Immature natural killer cell (primary cell): Measurements from ENCODE around the gene TMCC1. TPM values are rescaled to one million over a fixed set of nuclear protein-coding genes. Genes with fewer than 3 reads are reported as not detected.
"Not testable (repeated sequence)": the region's sequence is repeated elsewhere in the genome, so short reads cannot be mapped to it uniquely, and the experiment has no call there.

Source experiments
- DNase-seq, 3 donors: peaks; one replicate each; pipeline ENCODE4 v3.0.0; 2022; ENCODE audit warnings: mixed read lengths in 1 of 3
- H3K27ac Mint-ChIP-seq, 6 donors: one replicate each; pipeline ENCODE4 v1.8.0; 2020; ENCODE audit warnings: mixed read lengths in 6 of 6, mild to moderate bottlenecking in 5 of 6, inconsistent platforms in 4 of 6, moderate library complexity in 3 of 6
- H3K27me3 Mint-ChIP-seq, 3 donors: one replicate each; pipeline ENCODE4 v1.8.0; 2020 to 2021; ENCODE audit warnings: low read depth in 3 of 3, mild to moderate bottlenecking in 3 of 3, mixed read lengths in 3 of 3, moderate library complexity in 3 of 3, inconsistent platforms in 1 of 3
- H3K36me3 Mint-ChIP-seq, 3 donors: one replicate each; pipeline ENCODE4 v1.8.0; 2020; ENCODE audit warnings: mixed read lengths in 3 of 3, inconsistent platforms in 2 of 3, mild to moderate bottlenecking in 2 of 3
- H3K4me1 Mint-ChIP-seq, 2 donors: one replicate each; pipeline ENCODE4 v1.8.0; 2020; ENCODE audit warnings: inconsistent platforms in 2 of 2, mild to moderate bottlenecking in 2 of 2, mixed read lengths in 2 of 2, moderate library complexity in 1 of 2
- H3K4me3 Mint-ChIP-seq, 5 donors: one replicate each; pipeline ENCODE4 v1.8.0; 2020; ENCODE audit warnings: mild to moderate bottlenecking in 5 of 5, mixed read lengths in 5 of 5, inconsistent platforms in 3 of 5, moderate library complexity in 3 of 5
- H3K9me3 Mint-ChIP-seq, 6 donors: one replicate each; pipeline ENCODE4 v1.8.0; 2020; ENCODE audit warnings: mild to moderate bottlenecking in 6 of 6, mixed read lengths in 6 of 6, inconsistent platforms in 4 of 6, moderate library complexity in 3 of 6
- polyA plus RNA-seq, 3 donors: library from polyadenylated mRNA; unstranded; fragments of 300-500 nt; fragmentation: Illumina TruSeq; gene quantifications; one replicate each; pipeline ENCODE4 v1.2.3, GENCODE V29; 2021

Gene TMCC1
- polyA plus RNA-seq, 3 donors from 2014 or later: 1.7 to 5.6 (median 2.2) TPM

DNA sequence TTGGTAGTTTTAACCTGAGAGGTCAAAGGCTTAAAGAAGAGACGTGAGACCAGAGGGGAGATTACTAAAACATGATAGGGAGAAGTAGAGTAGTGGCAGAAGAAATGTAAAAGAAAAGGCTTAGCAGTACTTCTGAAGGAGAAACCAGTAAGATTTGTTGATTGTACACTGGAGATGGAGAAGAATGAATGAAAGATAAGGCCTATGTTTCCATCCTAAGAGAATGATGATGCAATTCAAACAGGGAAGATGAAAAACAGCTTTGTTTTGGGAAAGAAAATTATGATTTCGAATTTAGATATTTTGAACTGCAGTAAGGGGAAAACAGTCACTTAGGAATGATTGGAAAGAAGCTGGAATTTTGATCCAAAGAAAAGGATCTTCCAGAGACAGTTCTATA lies 189.6 kb downstream of the TMCC1 start:
- Mint-ChIP-seq H3K27ac (no peak overlapping the region), H3K4me3 (no peak overlapping the region), H3K9me3 (no peaks in the 10 kb centered on the region), H3K4me1 (no peaks in the 10 kb centered on the region), H3K27me3 (no peaks in the 10 kb centered on the region), H3K36me3 (no peaks in the 10 kb centered on the region)
- no peak for DNase-seq

DNA sequence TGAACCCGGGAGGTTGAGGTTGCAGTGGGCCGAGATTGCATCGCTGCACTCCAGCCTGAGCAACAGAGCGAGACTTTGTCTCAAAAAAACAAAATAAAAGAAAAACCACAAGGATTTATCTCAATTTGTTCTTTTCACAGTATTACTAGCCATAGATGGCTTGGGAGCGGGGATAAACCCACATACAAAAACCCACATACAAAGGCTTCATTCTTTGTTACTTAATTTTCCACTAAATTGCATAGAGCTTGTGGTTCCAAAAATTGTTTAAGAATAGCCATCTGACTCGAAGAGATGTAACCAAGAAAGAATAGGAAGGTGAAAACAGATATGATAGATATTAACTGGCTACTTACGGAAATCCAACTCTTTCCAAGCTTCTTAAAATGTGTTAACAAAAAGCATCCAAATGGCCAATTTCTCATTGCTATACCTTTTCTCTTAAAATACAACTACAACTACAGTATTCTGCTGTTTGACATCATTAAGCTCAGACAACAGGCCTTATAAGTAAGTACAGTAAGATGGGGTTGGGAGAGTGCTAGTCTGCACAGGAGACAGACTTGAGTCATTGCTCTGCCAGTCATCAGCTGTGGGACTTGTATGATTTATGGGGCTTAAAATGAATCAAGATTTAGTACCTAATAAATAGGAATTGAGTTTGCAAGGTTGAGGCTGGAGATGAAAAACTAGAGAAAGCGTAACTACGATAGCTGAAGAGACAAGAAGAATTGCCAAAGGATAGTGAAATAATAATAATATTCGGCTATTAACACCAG lies 190.4 kb downstream of the TMCC1 start:
- H3K4me1 Mint-ChIP-seq: no peaks in the 10 kb centered on the region
- H3K36me3 Mint-ChIP-seq: no peaks in the 10 kb centered on the region
- DNase-seq: no peak
- no peaks in the 10 kb centered on the region for H3K9me3 Mint-ChIP-seq
- peak overlapping the region in 1 of 6 donors; percentile 8 for H3K27ac Mint-ChIP-seq
- H3K4me3 Mint-ChIP-seq: no peak overlapping the region
- no peaks in the 10 kb centered on the region for H3K27me3 Mint-ChIP-seq

DNA sequence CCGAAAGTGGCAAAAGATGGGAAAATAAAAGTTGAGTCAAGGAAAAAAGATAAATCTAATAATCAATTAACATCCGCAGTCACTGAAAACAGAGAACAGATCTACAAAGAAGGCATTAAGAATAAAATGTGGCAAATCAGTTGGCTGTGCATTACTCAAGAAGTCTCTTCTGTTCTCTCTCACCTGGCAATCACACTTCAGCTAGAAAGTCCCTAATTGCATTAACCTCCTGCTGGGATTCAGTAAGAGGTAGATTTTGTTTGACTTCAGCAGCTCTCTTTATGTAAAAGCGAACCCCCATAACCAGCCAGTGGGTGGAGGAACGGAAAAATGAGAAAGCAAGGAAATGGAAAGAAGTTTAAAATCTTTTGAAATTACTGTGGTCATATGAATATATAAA lies 192.3 kb downstream of the TMCC1 start:
- H3K36me3 Mint-ChIP-seq: peaks cover 0 to 11% (median 3%) of the 10 kb centered on the region in 3 donors
- no peaks in the 10 kb centered on the region for H3K4me1 Mint-ChIP-seq
- no peak overlapping the region for H3K4me3 Mint-ChIP-seq
- no peaks in the 10 kb centered on the region for H3K9me3 Mint-ChIP-seq
- DNase-seq: no peak
- no peak overlapping the region for H3K27ac Mint-ChIP-seq
- H3K27me3 Mint-ChIP-seq: peaks cover 0 to 1% (median 0%) of the 10 kb centered on the region in 3 donors

DNA sequence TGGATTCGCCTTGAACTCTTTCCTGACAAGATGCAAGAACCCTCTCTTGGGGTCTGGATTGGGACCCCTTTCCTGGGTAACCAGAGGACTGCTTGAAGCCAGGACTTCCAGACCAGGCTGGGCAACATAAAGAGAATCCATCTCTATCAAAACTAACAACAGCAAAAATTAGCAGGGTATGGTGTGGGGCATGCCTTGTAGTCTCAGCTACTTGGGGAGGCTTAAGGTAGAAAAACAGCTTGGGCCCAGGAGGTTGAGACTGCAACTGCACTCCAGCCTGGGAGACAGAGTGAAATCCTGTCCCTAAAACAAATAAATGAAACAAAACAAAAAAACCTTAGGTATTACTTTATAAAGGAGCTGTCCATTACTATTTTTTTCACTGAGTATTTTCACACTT lies 193.9 kb downstream of the TMCC1 start:
- H3K27ac Mint-ChIP-seq: no peak overlapping the region

DNA sequence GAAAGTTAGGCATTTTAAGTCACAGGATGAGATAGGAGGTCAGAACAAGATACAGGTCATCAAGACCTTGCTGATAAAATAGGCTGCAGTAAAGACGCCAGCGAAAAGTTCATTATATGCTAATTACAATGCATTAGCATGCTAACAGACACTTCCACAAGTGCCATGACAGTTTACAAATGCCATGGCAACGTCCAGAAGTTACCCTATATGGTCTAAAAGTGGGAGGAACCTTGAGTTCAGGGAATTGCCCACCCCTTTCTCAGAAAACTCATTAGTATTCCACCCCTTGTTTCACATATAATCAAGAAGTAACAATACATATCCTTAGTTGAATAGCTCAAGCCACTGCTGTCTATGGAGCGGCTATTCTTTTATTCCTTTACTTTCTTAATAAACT lies 194.3 kb downstream of the TMCC1 start:
- H3K9me3 Mint-ChIP-seq: no peaks in the 10 kb centered on the region
- DNase-seq: no peak
- H3K4me1 Mint-ChIP-seq: no peaks in the 10 kb centered on the region
- H3K27ac Mint-ChIP-seq: no peak overlapping the region
- H3K27me3 Mint-ChIP-seq: peaks cover 0 to 1% (median 1%) of the 10 kb centered on the region in 3 donors
- H3K4me3 Mint-ChIP-seq: no peak overlapping the region
- peaks cover 0 to 19% (median 3%) of the 10 kb centered on the region in 3 donors for H3K36me3 Mint-ChIP-seq

More for the DNA sequence above, 193.9 kb downstream of the TMCC1 start:
- Mint-ChIP-seq H3K4me1 (no peaks in the 10 kb centered on the region), H3K27me3 (peaks cover 0 to 1% (median 1%) of the 10 kb centered on the region in 3 donors), H3K9me3 (no peaks in the 10 kb centered on the region), H3K4me3 (no peak overlapping the region), H3K36me3 (peaks cover 0 to 19% (median 3%) of the 10 kb centered on the region in 3 donors)
- DNase-seq: no peak

DNA sequence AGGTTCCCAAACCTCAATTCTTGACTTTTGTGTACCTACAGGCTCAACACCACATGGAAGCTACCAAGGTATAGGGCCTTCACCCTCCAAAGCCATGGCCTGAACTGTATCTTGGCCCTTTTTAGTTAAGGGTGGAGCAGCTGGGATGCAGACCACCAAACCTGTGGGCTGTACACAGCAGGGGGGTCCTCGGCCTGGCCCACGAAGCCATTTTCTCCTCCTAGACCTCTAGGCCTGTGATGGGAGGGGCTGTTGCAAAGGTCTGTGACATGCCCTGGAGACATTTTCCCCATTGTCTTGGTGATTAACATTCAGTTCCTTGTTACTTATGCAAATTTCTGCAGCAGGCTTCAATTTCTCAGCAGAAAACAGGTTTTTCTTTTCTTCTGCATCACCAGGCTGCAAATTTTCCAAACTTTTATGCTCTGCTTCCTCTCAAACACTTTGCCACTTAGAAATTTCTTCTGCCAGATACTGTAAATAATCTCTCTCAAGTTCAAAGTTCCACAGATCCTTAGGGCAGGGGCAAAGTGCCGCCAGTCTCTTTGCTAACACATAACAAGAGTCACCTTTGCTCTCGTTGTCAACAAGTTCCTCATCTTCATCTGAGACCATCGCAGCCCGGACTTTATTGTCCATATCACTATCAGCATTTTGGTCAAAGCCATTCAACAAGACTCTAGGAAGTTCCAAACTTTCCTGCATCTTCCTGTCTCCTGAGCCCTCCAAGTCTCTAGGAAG lies 196.1 kb downstream of the TMCC1 start:
- no peak overlapping the region for H3K4me3 Mint-ChIP-seq
- DNase-seq: no peak
- H3K36me3 Mint-ChIP-seq: peaks cover 0 to 19% (median 3%) of the 10 kb centered on the region in 3 donors
- H3K27me3 Mint-ChIP-seq: peaks cover 0 to 1% (median 1%) of the 10 kb centered on the region in 3 donors
- H3K4me1 Mint-ChIP-seq: no peaks in the 10 kb centered on the region
- H3K9me3 Mint-ChIP-seq: no peaks in the 10 kb centered on the region
- H3K27ac Mint-ChIP-seq: no peak overlapping the region

DNA sequence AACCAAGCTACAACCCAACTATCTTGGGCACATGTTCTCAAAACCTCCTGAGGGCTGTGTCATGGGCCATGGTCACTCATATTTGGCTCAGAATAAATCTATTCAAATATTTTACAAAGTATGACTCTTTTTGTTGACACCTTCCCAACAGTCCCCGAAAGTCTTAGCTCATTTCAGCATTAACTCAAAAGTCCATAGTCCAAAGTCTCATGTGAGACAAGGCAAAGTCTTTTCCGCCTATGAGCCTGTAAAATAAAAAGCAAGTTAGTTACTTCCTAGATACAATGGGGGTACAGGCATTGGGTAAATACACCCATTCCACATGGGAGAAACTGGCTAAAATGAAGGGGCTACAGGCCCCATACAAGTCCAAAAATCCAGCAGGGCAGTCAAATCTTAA lies 197.1 kb downstream of the TMCC1 start:
- H3K27me3 Mint-ChIP-seq, H3K9me3 Mint-ChIP-seq, DNase-seq, H3K4me3 Mint-ChIP-seq, H3K27ac Mint-ChIP-seq, H3K4me1 Mint-ChIP-seq: not testable (repeated sequence)
- H3K36me3 Mint-ChIP-seq: peaks cover 0 to 19% (median 3%) of the 10 kb centered on the region in 3 donors

DNA sequence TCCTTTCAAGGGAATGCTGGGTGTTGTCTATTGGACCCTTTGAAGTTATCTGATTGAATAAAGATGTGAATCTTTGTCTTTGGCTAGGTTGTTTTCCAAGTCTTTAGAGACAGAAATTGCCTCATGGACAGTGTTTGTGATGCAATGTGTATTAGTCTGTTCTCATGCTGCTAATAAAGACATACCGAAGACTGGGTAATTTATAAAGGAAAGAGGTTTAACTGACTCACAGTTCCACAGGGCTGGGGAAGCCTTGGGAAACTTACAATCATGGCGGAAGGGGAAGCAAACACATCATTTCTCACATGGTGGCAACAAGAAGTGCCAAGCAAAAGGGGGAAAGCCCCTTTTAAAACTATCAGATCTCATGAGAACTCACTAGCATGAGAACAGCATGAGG lies 198.3 kb downstream of the TMCC1 start:
- Mint-ChIP-seq H3K4me1 (peaks cover 6 to 10% of the 10 kb centered on the region in 2 donors), H3K27ac (no peak overlapping the region), H3K9me3 (no peaks in the 10 kb centered on the region), H3K27me3 (peaks cover 0 to 1% (median 1%) of the 10 kb centered on the region in 3 donors), H3K4me3 (no peak overlapping the region), H3K36me3 (peaks cover 0 to 19% (median 3%) of the 10 kb centered on the region in 3 donors)
- no peak for DNase-seq

DNA sequence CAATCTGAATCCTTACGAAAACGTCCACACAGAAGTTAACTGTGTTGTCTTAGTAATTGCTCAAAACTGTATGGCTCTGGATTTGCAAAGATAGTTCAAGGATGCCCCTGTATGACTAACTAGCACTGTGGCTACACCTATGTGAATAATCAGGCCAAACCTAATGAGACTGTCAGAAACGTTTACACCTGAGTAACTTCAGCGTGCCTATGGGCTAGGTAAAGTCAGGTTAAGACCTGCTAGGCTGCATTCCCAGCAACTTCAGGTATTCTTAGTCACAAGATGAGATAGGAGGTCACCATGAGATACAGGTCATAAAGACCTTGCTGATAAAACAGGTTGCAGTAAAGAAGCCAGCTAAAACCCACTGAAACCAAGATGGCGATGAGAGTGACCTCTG lies 199.3 kb downstream of the TMCC1 start:
- Mint-ChIP-seq H3K36me3 (peaks cover 0 to 19% (median 3%) of the 10 kb centered on the region in 3 donors), H3K4me3 (no peak overlapping the region), H3K27me3 (peaks cover 0 to 1% (median 1%) of the 10 kb centered on the region in 3 donors), H3K27ac (no peak overlapping the region), H3K9me3 (no peaks in the 10 kb centered on the region), H3K4me1 (peaks cover 11 to 20% of the 10 kb centered on the region in 2 donors)
- no peak for DNase-seq

DNA sequence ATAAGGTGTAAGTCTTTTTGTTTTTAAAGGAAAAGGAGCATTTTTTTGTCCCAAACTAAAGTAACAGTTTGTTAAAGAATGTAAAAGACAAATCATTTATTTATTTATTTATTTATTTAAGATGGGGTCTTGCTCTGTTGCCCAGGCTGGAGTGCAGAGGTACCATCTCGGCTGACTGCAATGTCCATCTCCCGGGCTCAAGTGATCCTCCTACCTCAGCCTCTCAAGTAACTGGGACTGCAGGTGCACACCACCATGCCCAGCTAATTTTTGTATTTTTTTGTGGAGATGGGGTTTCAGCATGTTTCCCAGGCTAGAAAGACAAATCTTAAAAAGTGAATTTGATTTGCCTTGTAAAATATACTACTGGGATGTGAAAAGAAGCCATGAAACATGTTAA lies 200.8 kb downstream of the TMCC1 start:
- H3K27ac Mint-ChIP-seq: no peak overlapping the region

DNA sequence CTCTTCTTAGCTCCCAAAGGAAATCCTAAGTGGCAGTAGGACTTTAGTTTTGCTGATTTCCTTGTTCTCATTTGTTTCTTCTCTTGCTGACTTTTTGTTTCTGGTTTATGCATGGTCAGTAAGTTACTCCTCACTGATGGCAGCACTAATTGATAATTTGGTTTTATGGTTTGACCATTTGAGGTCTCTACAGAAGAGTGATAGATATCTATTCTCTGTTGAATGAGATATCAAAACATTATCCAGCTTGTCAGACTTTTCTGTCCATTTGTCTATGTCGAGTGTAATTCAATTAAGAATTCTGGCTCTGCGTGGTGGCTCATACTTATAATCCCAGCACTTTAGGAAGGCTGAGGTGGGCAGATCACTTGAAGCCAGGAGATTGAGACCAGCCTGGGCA lies 202.5 kb downstream of the TMCC1 start:
- Mint-ChIP-seq H3K36me3 (peaks cover 0 to 6% (median 0%) of the 10 kb centered on the region in 3 donors), H3K4me3 (no peak overlapping the region), H3K27me3 (peaks cover 0 to 1% (median 0%) of the 10 kb centered on the region in 3 donors), H3K27ac (no peak overlapping the region), H3K9me3 (no peaks in the 10 kb centered on the region), H3K4me1 (peaks cover 11 to 27% of the 10 kb centered on the region in 2 donors)
- DNase-seq: no peak

More for the DNA sequence above, 200.8 kb downstream of the TMCC1 start:
- peaks cover 11 to 27% of the 10 kb centered on the region in 2 donors for H3K4me1 Mint-ChIP-seq
- H3K27me3 Mint-ChIP-seq: peaks cover 0 to 1% (median 1%) of the 10 kb centered on the region in 3 donors
- H3K9me3 Mint-ChIP-seq: no peaks in the 10 kb centered on the region
- H3K4me3 Mint-ChIP-seq: no peak overlapping the region
- no peak for DNase-seq
- peaks cover 0 to 18% (median 3%) of the 10 kb centered on the region in 3 donors for H3K36me3 Mint-ChIP-seq

DNA sequence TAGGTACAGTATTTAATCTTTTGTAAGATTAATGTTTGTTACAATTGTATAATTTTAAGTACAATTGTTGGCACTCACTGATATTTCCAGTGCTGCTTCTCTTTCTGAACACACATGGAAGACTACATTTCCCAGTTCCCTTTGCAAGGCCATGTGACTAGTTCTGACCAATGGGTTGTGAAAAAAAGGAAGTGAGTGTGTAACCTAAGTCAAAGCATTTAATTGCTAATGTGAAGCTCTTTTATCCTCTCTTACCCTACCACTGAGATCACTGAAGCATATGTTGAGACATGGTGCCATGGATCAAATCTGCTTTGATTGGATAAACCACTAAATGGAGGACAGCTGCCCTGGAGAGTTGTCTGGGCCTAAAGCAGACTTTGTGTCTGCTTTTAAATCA lies 203.1 kb downstream of the TMCC1 start:
- peaks cover 0 to 1% (median 0%) of the 10 kb centered on the region in 3 donors for H3K27me3 Mint-ChIP-seq
- no peaks in the 10 kb centered on the region for H3K9me3 Mint-ChIP-seq
- no peak overlapping the region for H3K4me3 Mint-ChIP-seq
- peak overlapping the region in 2 of 6 donors; percentile 1 to 3 for H3K27ac Mint-ChIP-seq
- peaks cover 11 to 27% of the 10 kb centered on the region in 2 donors for H3K4me1 Mint-ChIP-seq
- H3K36me3 Mint-ChIP-seq: peaks cover 0 to 3% (median 0%) of the 10 kb centered on the region in 3 donors
- DNase-seq: peak; percentile 46 to 59 (median 47)

DNA sequence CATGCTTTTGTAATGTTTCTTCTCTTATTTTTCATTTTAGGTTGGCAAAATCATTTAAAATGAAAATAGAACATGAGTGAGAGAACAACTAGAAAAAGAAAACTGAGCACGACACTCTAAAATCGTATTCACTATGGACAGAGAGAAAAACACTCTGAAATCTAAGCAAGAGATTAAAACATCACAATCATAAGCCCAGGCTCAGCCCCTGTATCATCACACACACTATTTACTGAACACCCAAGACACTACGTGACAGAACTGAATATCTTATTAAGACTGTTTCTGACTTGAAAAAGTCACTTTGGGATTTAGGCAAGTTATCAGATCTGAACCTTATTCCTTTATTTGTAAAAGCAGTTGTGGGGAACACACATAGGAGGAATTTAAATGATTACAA lies 204.5 kb downstream of the TMCC1 start:
- H3K4me1 Mint-ChIP-seq: peaks cover 11 to 27% of the 10 kb centered on the region in 2 donors
- no peaks in the 10 kb centered on the region for H3K9me3 Mint-ChIP-seq
- no peak overlapping the region for H3K4me3 Mint-ChIP-seq
- no peak overlapping the region for H3K27ac Mint-ChIP-seq
- no peaks in the 10 kb centered on the region for H3K27me3 Mint-ChIP-seq
- DNase-seq: no peak
- H3K36me3 Mint-ChIP-seq: no peaks in the 10 kb centered on the region

DNA sequence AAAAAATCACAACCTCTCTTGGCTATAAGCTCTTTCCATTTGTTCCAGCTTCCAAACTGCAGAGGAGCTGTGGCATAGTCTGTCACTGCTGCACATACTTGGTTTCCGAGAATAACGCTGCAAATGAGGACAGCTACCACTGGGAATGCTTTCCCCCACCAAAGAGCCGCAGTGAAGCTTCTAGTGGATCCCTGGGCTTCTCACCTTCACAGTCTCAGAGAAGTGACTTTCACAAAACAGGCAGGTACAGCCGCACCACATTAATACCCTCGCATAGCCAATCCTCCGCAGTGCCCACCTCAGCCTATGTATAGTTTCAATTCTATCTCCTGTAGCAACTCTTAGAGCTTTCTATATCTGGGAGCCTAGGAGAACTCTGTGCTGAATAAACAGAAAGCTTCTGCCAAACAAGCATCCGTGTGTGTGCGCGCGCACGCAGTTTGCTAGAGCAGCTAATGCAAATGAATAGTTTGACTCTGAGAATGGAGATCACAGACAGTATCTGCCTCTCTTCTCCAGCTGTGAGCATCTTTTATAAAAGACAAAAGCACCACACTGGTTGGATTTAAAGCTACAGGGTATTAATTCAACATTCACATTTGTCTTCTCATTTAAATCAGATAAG lies 205.1 kb downstream of the TMCC1 start:
- Mint-ChIP-seq H3K27ac (no peak overlapping the region), H3K4me3 (no peak overlapping the region), H3K36me3 (no peaks in the 10 kb centered on the region), H3K9me3 (no peaks in the 10 kb centered on the region), H3K4me1 (peaks cover 11 to 27% of the 10 kb centered on the region in 2 donors), H3K27me3 (no peaks in the 10 kb centered on the region)
- DNase-seq: no peak
